GOT3 (cell line): ENCODE measurements around the gene TAF13.
"Not testable (repeated sequence)": the region's sequence is repeated elsewhere in the genome, so short reads cannot be mapped to it uniquely, and the experiment has no call there.

ENCODE experiments used
- DNase-seq: peaks from one replicate; lab custom pipeline; 2025; ENCODE audit warnings: mixed read lengths; lab: John Stamatoyannopoulos, UW

The TAF13 gene

DNA sequence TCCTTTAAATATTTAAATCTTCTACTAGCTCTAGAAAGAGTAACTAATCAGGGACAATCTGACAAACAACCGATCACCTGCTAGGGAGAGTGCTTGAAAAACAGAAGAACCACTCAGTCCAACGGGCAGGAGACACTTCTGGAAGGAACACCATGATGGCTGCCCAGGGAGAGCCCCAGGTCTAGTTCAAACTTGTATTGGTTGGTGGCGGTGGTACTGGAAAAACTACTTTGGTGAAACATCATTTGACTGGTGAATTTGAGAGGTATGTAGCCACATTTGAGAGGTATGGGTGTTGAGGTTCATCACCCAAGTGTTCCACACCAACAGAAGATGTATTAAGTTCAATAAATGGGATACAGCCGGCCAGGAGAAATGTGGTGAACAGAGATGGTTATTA lies 29.1 kb downstream of the TAF13 start:
- DNase-seq: no peak

DNA sequence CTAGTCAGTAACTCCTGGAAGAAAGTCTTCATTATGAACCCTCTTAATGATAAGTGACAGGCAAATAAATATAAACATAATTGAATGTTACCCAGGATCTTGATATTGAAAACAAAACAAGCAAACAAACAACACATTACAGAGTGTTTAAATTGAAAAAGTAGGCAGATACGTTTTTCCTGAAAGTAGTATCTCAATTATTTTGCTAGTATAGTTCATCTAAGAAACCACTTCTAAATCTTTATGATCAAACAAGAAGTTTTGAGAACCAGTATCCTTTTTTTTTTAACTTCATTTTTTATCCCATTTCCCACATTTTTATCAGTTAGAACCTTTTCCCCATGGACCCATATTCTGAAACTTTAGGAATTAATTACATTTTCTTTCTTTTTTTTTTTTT lies 30.2 kb downstream of the TAF13 start:
- no peak for DNase-seq

DNA sequence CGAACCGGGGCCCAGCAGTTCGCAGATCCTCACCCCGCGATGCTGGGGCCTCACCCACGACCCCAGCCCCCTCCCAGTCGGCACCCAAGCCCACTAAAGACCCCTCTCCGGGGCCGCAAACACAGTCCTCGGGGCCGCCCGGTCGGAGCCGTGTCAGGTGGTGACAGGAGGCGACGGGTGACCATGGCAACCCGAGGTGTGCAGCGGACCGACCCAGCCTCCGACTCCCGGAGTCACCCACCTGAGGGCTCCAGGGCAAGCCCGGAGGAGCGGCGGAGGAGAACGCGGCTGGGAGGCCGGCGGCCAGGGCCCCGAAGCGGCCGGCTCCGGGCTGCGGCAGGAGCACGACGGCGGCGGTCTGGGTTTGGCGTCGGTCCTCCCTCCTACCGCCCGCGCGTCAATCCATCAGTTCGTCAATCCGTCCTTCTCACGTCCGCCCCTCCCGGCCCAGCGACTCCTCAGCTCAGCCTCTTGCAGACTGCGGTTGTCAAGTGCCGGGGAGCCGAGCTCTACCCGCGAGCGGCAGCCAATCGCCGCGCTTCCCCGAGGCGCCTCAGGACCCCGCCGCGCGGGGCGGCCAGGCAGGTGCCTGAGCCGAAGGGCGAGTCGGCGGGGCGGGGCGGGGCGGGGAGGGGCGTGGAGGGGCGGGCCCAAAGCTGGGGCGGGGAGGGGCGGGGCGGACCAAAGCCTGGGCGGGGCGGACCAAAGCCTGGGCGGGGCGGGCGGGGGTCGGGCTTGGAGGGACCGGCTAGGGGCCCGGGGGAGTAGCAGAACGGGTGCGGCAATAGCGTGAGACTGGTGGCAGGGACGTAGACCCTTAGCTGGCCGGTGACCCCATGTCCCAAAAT lies 34.0 kb downstream of the TAF13 start, which contains the start of gene WDR47:
Gene WDR47, minus strand, starts transcription at position 482 of the 848 bp plus-strand sequence. CDS start 18,590 bp downstream, outside the sequence.
- peak; percentile 56 for DNase-seq

DNA sequence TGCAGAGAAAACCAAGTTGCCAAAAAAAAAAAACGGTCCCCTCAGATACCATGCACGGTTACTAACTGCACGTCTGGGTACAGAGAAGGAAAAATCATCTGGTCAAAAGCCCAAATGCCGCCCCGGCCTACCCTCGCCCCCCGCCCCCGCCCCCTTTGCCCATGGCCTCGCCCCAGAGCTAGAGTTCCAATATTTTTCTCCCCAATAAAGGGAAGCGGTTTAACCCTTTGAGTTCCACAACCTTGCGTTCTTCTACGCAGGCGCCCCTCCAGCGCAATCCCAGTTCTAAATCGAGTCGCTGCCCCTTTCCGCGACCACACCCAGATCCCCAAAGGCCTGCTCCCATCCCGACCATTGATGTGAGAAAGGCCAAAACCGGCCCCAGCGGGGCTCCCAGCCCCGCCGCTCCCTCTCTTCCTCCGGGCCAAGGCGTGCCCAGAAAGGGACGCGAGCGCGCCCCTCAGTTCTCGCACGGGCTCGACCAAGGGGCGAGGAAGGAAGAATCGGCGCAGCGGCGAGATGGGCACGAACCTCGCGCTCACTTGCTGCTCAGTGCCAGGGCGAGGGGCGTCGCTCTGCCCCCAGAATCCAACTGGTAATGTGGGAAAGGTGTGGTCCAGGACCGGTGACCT lies 34.7 kb downstream of the TAF13 start:
- no peak for DNase-seq

DNA sequence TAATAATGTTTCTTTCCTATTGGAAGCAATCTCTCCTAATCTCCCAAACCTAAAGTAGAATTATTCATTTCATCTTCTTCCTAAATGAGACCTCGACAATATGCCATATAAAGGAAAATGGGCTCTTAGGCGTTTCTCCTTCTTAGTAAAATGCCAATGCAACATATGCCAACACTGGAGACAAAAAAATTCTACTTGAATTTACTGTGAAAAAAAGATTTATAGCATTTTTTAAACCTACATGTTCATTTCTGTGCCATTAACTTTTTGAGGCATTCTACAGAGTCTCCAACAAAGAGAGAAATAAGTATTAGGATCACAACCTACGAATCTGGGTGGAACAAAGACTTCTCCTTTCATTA lies 35.2 kb downstream of the TAF13 start:
- no peak for DNase-seq

DNA sequence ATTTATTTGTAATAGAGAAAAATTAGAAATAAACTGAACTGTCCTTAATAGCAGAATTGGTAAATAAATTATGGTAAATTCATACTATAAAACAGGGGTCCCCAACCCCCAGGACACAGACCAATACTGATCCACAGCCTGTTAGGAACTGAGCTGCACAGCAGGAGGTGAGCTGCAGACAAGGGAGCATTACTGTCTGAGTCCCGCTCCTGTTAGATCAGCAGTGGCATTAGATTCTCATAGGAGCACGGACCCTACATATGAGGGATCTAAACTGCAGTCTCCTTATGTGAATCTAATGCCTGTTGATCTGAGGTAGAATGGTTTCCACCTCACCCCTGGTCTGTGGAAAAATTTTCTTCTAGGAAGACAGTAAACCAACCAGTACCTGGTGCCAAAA lies 41.4 kb downstream of the TAF13 start:
- no peak for DNase-seq

DNA sequence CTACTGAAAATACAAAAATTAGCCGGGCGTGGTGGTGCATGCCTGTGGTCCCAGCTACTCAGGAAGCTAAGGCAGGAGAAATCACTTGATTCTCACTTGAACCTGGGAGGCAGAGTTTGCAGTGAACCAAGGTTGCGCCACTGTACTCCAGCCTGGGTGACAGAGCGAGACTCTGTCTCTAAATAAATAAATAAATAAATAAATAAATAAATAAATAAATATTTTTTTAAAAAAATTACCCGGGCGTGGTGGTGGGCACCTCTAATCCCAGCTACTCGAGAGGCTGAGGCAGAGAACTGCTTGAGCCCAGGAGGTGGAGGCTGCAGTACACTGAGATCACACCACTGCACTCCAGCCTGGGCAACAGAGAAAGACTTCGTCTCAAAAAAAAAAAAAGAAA lies 46.3 kb downstream of the TAF13 start:
- not testable (repeated sequence) for DNase-seq

DNA sequence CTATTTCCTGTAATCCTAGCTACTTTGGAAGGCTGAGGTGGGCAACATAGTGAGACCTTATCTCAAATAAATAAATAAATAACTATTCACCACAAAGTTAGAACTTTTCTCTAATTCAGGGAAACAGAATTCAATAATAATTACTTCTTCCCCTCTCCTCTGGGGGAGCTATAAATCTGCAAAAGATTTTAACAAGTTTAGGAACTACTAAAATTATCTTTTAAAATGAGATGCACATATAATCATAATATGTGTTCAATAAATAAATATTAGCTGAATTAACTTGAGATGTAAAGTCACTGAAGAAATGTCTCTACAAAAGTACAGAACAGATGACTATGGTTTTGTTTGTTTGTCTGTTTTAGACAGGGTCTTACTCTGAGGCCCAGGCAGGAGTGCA lies 48.0 kb downstream of the TAF13 start:
- no peak for DNase-seq

DNA sequence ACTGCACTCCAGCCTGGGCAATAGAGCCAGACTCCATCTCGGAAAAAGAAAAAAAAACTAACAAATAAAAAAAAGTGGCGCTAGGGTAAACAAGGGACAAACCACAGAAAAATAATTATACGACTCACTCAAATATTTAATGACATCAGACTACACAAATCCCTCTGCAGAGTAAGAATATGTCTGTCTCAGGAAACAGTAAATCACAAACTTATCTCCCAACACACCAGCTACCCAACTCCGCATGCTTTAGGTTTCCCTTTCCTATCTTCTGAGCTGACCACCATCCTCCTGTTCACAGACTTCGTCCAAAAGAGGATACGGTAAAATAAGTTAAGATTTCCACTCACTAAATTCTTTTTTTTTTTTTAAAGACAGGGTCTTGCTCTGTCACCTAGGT lies 50.1 kb downstream of the TAF13 start:
- no peak for DNase-seq

DNA sequence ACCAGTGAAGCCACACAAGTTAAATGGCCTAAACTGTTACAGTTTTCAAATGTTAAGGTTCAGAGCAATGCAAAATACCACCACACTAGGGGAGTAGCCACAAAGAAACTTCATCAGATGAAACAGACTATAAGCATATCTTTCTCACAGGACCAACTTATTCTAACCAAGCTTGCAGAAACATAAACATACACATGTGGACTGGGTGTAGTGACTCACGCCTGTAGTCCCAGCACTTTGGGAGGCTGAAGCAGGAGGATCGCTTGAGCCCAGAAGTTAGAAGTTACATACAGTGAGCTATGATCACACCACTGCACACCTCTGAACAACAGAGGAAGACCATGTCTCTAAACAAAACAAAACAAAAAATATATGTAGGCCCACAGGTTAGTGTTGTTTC lies 51.2 kb downstream of the TAF13 start:
- no peak for DNase-seq

DNA sequence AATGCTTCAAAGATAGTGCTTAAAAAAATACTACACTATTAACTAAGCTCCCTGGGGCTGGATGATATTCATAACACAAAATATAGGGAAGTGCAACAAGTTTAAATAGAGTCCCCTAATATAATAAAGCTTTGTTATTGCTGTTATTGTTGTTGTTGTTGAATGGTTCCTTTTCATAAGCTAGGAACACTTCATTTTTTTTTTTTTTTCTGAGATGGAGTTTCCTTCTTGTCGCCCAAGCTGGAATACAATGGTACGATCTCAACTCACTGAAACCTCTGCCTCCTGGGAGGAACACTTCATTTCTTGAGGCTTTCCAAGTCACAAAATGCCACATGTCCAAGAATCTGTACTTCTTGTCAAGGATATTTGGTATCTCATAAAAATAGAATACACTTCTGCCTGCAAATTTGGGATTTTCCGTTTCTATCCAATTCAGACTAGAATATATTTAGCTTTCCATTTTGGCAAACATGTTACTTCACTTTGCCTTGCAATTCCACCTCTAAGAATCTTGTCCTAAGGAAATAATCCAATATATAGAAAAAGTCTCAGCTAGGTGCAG lies 55.0 kb downstream of the TAF13 start:
- DNase-seq: no peak

DNA sequence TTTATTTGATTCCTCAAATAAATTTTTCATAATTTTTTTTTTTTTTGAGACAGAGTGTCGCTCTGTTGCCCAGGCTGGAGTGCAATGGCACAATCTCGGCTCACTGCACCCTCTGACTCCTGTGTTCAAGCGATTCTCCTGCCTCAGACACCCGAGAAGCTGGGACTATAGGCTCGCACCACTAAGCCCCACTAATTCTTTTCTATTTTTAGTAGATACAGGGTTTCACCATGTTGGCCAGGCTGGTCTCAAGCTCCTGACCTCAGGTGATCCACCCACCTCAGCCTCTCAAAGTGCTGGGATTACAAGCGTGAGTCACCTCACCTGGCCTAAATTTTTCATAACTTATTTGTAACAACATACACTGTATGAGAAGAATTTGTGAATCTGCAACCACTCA lies 58.1 kb downstream of the TAF13 start:
- not testable (repeated sequence) for DNase-seq

DNA sequence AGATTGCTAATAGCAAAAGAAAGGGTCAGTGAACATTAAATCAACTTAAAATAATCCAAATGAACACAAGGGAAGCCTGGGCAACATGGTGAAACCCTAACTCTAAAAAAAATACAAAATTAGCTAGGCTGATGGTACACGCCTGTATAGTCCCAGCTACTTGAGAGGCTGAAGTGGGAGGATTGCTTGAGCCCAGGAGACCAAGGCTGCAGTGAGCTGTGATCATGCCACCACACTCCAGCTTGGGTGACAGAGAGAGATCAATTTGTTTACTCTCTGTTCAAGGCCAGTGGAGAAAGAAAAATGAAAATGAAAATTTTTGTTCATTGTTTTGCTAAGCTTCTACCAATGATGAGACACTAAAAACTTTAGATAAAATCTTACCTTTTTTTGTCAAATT lies 58.7 kb downstream of the TAF13 start:
- no peak for DNase-seq
